Endodermal cell (in vitro differentiated cells): ENCODE data around the gene NIBAN1. TPM values are rescaled to one million over a fixed set of nuclear protein-coding genes. Genes with fewer than 3 reads are reported as not detected.

Experiments
- DNase-seq: peaks from one replicate; pipeline ENCODE4 v3.0.0-alpha.2; 2017
- H3K27ac ChIP-seq: 2 replicates; pipeline ENCODE4 v1.5.1; 2013; ENCODE audit warnings: mild to moderate bottlenecking, low read depth, low read length, moderate library complexity
- H3K27me3 ChIP-seq: 2 replicates; pipeline ENCODE4 v1.6.1; 2013; ENCODE audit warnings: mild to moderate bottlenecking, low read length, moderate library complexity; ENCODE audit not compliant: insufficient read depth, control insufficient read depth, poor library complexity, severe bottlenecking
- H3K36me3 ChIP-seq: 2 replicates; pipeline ENCODE4 v1.7.0; 2013; ENCODE audit warnings: mild to moderate bottlenecking, low read length, moderate library complexity; ENCODE audit not compliant: control insufficient read depth, insufficient read depth
- H3K4me1 ChIP-seq: one replicate; pipeline ENCODE4 v1.7.0; 2013; ENCODE audit warnings: low read length; ENCODE audit not compliant: control insufficient read depth, insufficient read depth
- H3K4me3 ChIP-seq: 2 replicates; pipeline ENCODE4 v1.5.1; 2013; ENCODE audit warnings: mild to moderate bottlenecking, low read length, moderate library complexity
- H3K9ac ChIP-seq: 2 replicates; pipeline ENCODE4 v1.6.1; 2013; ENCODE audit warnings: mild to moderate bottlenecking, low read length, moderate library complexity; ENCODE audit not compliant: poor library complexity, severe bottlenecking; ENCODE audit errors: extremely low read depth
- H3K9me3 ChIP-seq: 2 replicates; pipeline ENCODE4 v1.6.1; 2013; ENCODE audit warnings: mild to moderate bottlenecking, low read length, moderate library complexity; ENCODE audit not compliant: control insufficient read depth
- H3K27ac Mint-ChIP-seq: 2 replicates; pipeline ENCODE4 v1.8.0; 2020; ENCODE audit warnings: mixed read lengths
- H3K27me3 Mint-ChIP-seq: 2 replicates; pipeline ENCODE4 v1.8.0; 2021; ENCODE audit warnings: mild to moderate bottlenecking, mixed read lengths; ENCODE audit not compliant: insufficient read depth
- H3K36me3 Mint-ChIP-seq: 2 replicates; pipeline ENCODE4 v1.8.0; 2020; ENCODE audit warnings: low read depth, mixed read lengths
- H3K4me1 Mint-ChIP-seq: 2 replicates; pipeline ENCODE4 v1.8.0; 2020; ENCODE audit warnings: mixed read lengths
- H3K4me3 Mint-ChIP-seq: 2 replicates; pipeline ENCODE4 v1.8.0; 2020; ENCODE audit warnings: mild to moderate bottlenecking, moderate library complexity, mixed read lengths
- H3K9me3 Mint-ChIP-seq: 2 replicates; pipeline ENCODE4 v1.8.0; 2020; ENCODE audit warnings: mild to moderate bottlenecking, mixed read lengths
- CTCF ChIP-seq: fragments of 200-600 bp; sonication (generic); conservative IDR thresholded peaks from 2 replicates; pipeline ENCODE4 v1.5.0; 2021; ENCODE audit warnings: antibody characterized with exemption, mild to moderate bottlenecking
- WGBS, 2 experiments: methylation state at CpG; one replicate each; pipeline versions ENCODE4 v1.1.5 to v1.1.7; 2013; ENCODE audit warnings: missing lambda C conversion rate in 2 of 2, mixed read lengths in 1 of 2; ENCODE audit not compliant: insufficient coverage in 1 of 2, insufficient read length in 1 of 2; 5-methylcytosine and 5-hydroxymethylcytosine counted together
- total RNA-seq, 2 donors: library from RNA; stranded (reverse); fragmentation: NEBNext Ultra II Directional in 1 of 2; extraction: Animal tissue kit (Norgen Biotek cat#: 25700) in 1 of 2; gene quantifications; 2 replicates in 1 of 2; 3 replicates in 1 of 2; pipeline ENCODE4 v1.2.1, GENCODE V29; 2021

Gene NIBAN1
- total RNA-seq, 2 donors from 2014 or later: 4.8 to 5.1 TPM

- Mint-ChIP-seq H3K27me3 (peaks cover 4% of the 10 kb centered on the region), H3K4me1 (no peaks in the 10 kb centered on the region), H3K27ac (no peak overlapping the region), H3K4me3 (no peak overlapping the region), H3K36me3 (no peaks in the 10 kb centered on the region), H3K9me3 (no peaks in the 10 kb centered on the region)
- Histone ChIP-seq H3K4me1 (no peaks in the 10 kb centered on the region), H3K27me3 (peaks cover under 1% of the 10 kb centered on the region), H3K9ac (no peak overlapping the region), H3K9me3 (no peaks in the 10 kb centered on the region), H3K4me3 (no peak overlapping the region), H3K36me3 (no peaks in the 10 kb centered on the region), H3K27ac (no peak overlapping the region)
- 69 to 90% methylated on average over 2 to 4 of the region's 4 CpGs for WGBS, 2 experiments
- no peak for DNase-seq
- no peak for TF ChIP-seq CTCF
These were observed 8.1 kb downstream of the NIBAN1 start for GRCh38 chr1:184965944-184966860.

- Mint-ChIP-seq H3K27ac (no peak overlapping the region), H3K4me1 (no peaks in the 10 kb centered on the region), H3K27me3 (no peaks in the 10 kb centered on the region), H3K4me3 (no peak overlapping the region), H3K9me3 (no peaks in the 10 kb centered on the region), H3K36me3 (no peaks in the 10 kb centered on the region)
- no peak overlapping the region for H3K27ac ChIP-seq
- H3K9me3 ChIP-seq: no peaks in the 10 kb centered on the region
- DNase-seq: no peak
- H3K27me3 ChIP-seq: no peaks in the 10 kb centered on the region
- no peaks in the 10 kb centered on the region for H3K4me1 ChIP-seq
- 94 to 97% methylated on average over 5 to 8 of the region's 8 CpGs for WGBS, 2 experiments
- H3K9ac ChIP-seq: no peak overlapping the region
- no peak for TF ChIP-seq CTCF
- no peaks in the 10 kb centered on the region for H3K36me3 ChIP-seq
- no peak overlapping the region for H3K4me3 ChIP-seq
These were observed 8.9 kb downstream of the NIBAN1 start for GRCh38 chr1:184965439-184965838.

GRCh38 chr1:184959626-184960025 is 14.7 kb downstream of the NIBAN1 start:
- Mint-ChIP-seq H3K27me3 (no peaks in the 10 kb centered on the region), H3K36me3 (no peaks in the 10 kb centered on the region), H3K9me3 (no peaks in the 10 kb centered on the region), H3K4me1 (peaks cover under 1% of the 10 kb centered on the region), H3K4me3 (no peak overlapping the region), H3K27ac (no peak overlapping the region)
- Histone ChIP-seq H3K27me3 (no peaks in the 10 kb centered on the region), H3K27ac (no peak overlapping the region), H3K4me3 (no peak overlapping the region), H3K4me1 (peaks cover 1% of the 10 kb centered on the region), H3K36me3 (no peaks in the 10 kb centered on the region), H3K9me3 (no peaks in the 10 kb centered on the region), H3K9ac (no peak overlapping the region)
- no peak for DNase-seq
- 100% methylated on average over 1 of the region's 1 CpG; no CpG with 5 or more reads in 1 of the 2 experiments for WGBS, 2 experiments
- TF ChIP-seq CTCF: no peak
